H1 (cell line): ENCODE results near the gene SYNDIG1.

Experiments
- ATF2 ChIP-seq: IDR thresholded peaks from 2 replicates; pipeline ENCODE4 v1.6.1; 2012; ENCODE audit warnings: low read length, inconsistent platforms
- CEBPB ChIP-seq: IDR thresholded peaks from 2 replicates; pipeline ENCODE4 v1.6.1; 2012; ENCODE audit warnings: low read depth, low read length
- CTCF ChIP-seq, 3 experiments: IDR thresholded peaks; 1 replicate in 2 of 3; 2 replicates in 1 of 3; pipeline versions ENCODE4 v1.5.1 to v1.6.1; 2011; ENCODE audit warnings: low read length in 3 of 3, mild to moderate bottlenecking in 3 of 3, inconsistent platforms in 2 of 3, low read depth in 1 of 3, moderate library complexity in 1 of 3; ENCODE audit not compliant: insufficient read depth in 1 of 3; ENCODE audit errors: control extremely low read depth in 1 of 3
- JUND ChIP-seq: IDR thresholded peaks from 2 replicates; pipeline ENCODE4 v1.6.1; 2011; ENCODE audit warnings: mild to moderate bottlenecking, improper control_type of control experiment, low read length
- POLR2A ChIP-seq, 2 experiments: IDR thresholded peaks; 1 replicate in 1 of 2; 2 replicates in 1 of 2; pipeline ENCODE4 v1.6.1; 2011; ENCODE audit warnings: low read depth in 2 of 2, low read length in 2 of 2, mild to moderate bottlenecking in 2 of 2; ENCODE audit errors: control extremely low read depth in 1 of 2
- RXRA ChIP-seq: IDR thresholded peaks from 2 replicates; pipeline ENCODE4 v1.6.1; 2011; ENCODE audit warnings: low read depth, mild to moderate bottlenecking, low read length, moderate library complexity; ENCODE audit not compliant: insufficient read depth
- TEAD4 ChIP-seq: IDR thresholded peaks from 2 replicates; pipeline ENCODE4 v1.6.1; 2012; ENCODE audit warnings: low read depth, low read length, inconsistent platforms, mixed read lengths
- YY1 ChIP-seq: IDR thresholded peaks from 2 replicates; pipeline ENCODE4 v1.6.1; 2011; ENCODE audit warnings: low read depth, mild to moderate bottlenecking, low read length

- TF ChIP-seq RXRA = no peak
- no peak for TF ChIP-seq JUND
- TF ChIP-seq POLR2A (IDR thresholded peaks at IDR 0.05; ENCODE audit: control extremely low read depth in 1 of 2, low read depth in 2 of 2, low read length in 2 of 2) = no peak
- TF ChIP-seq CEBPB = no peak
- no peak for TF ChIP-seq CTCF (IDR thresholded peaks at IDR 0.05; ENCODE audit: control extremely low read depth in 1 of 3, insufficient read depth in 1 of 3, low read depth in 1 of 3, low read length in 3 of 3)
- no peak for TF ChIP-seq TEAD4
- TF ChIP-seq ATF2 = no peak
- TF ChIP-seq YY1 = no peak
Measured at GRCh38 chr20:24646321-24646720, 176.9 kb downstream of the SYNDIG1 start.
